ENCODE data around the gene PCNX2. TPM values are rescaled to one million over a fixed set of nuclear protein-coding genes. Genes with fewer than 3 reads are reported as not detected.
"Not testable (repeated sequence)": the region's sequence is repeated elsewhere in the genome, so short reads cannot be mapped to it uniquely, and the experiment has no call there.

The PCNX2 gene
- total RNA-seq, 1 experiment from 2014 or later = 20.2 TPM

DNA sequence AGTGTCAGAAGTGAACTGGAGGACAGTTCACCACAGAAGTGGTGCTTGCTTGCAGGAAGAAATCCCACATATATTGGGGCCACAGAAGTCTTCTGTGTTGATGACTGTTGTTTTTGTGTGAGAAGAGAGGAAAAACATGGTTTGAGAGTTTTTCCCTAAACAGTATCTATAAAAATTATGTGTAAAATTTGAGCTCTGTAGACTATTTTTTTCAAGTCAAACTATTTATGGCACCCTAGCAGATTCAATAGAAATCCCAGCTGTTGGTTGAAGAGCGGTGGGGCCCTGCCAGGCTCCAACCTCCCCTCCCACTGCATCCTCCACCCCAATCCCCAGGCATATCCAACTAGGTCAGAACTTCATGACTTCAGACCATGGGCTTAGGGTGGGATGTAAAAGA is 283.5 kb downstream of the PCNX2 start:
- DNase-seq (ENCODE audit: low spot score) = no peak

DNA sequence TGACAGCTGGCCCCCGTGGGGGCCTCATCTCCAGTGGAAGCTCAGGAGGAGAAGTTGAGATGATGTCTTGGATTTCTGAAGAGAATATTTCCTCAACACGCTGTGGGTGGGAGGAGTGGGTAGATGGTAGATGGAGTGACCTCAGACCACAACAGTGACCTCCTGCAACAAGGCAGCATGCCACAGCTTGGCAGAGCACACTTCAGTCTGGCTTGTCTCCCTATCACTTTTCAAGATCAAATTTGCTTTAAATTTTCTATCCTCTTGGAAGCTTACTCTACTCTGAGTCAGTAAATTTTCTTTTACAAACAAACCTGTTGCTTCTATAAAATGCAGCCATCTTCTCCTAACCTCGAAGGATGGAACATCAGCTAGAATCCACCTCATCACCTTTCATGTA is 285.4 kb downstream of the PCNX2 start:
- no peak for DNase-seq (ENCODE audit: low spot score)

- DNase-seq (ENCODE audit: low spot score) = no peak
Observed at GRCh38 chr1:233006541-233006973, 289.0 kb downstream of the PCNX2 start.

DNA sequence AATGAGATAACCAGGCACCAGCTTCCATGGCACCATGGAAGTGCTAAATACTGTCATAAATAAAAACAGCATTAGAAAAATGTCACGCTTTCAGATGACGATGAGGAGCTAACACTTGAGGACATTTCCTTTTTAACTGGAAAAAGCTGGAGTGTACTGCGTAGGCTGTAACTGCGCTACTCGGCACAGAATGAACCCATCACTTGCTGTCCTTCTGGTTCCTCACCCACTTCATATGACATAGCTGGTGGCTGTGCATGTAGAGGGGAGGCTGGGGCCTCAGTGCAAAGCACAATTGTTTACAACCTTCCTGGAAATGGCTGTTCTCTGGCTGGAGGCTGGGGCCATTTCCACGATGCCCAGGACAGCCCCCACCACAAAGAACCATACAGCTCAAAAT is 289.4 kb downstream of the PCNX2 start:
- no peak for DNase-seq (ENCODE audit: low spot score)

DNA sequence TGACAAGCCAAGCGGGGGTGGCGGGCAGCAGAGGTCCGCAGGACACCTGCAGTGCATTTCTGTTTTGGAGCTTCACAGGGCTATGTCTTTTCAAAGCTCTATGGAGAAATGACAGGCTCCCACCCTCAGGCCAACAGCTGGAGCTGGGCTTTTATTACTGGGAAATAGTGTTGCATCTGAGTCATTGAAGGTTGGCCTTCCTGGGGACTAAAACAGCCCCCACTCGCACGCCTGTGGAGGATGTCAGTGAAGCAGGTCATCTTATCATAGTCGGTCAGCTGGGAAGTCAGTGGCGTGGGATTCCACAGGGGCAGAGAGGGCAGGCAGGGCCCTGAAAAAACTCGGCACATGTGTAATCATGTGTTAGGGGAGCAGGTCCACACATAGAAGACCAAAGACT is 289.8 kb downstream of the PCNX2 start:
- DNase-seq (ENCODE audit: low spot score) = no peak

GRCh38 chr1:233005156-233005555 is 290.4 kb downstream of the PCNX2 start:
- DNase-seq (ENCODE audit: low spot score) = no peak

DNA sequence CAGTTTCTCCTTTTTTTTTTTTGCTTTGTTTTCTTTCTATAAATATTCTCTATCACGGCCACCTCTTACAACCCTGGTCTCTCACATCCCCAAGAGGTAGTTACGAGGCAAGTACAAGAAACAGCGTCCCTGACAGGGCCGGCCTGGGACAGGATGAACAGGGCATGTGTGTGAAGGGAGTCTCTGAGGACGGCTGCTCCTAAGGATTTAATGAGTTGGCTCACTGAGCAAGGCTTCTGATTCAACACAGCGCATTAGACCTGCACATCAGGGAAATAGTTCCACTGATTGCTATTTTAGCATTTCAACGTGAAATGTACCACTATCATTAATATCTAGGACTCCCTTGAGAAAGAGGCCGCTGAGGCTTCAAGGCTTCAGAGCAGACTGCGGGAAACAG is 291.1 kb downstream of the PCNX2 start:
- DNase-seq (ENCODE audit: low spot score) = no peak

DNA sequence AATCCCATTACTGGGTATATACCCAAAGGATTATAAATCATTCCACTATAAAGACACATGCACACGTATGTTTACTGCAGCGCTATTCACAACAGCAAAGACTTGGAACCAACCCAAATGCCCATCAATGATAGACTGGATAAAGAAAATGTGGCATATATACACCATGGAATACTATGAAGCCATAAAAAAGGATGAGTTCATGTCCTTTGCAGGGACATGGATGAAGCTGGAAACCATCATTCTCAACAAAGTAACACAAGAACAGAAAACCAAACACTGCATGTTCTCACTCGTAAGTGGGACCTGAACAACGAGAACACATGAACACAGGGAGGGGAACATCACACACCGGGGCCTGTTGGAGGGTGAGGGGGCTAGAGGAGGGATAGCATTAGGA is 291.9 kb downstream of the PCNX2 start:
- not testable (repeated sequence) for DNase-seq (ENCODE audit: low spot score)

- no peak for DNase-seq (ENCODE audit: low spot score)
Observed at GRCh38 chr1:232999956-233000625, 295.4 kb downstream of the PCNX2 start.

DNA sequence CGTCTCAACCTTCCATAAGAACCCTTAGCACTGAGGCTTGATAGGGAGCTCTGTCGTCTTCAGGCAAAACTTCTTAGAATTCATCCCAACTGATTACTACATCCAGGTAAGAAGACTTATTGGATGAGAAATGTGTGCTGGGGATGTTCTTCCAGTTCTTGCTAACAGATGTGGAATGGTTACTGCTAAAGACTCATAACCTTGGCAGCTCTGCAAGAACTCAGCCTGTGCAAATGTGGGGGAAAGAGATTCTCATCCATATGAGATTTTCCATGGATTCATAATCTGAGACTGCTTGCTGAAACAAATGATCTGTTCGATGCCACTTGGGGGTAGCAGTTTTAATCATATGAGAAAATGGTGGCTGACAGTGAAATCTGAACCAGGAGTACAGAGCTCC is 296.9 kb downstream of the PCNX2 start:
- no peak for DNase-seq (ENCODE audit: low spot score)

GRCh38 chr1:232998138-232998537 is 297.4 kb downstream of the PCNX2 start:
- DNase-seq (ENCODE audit: low spot score) = no peak

DNA sequence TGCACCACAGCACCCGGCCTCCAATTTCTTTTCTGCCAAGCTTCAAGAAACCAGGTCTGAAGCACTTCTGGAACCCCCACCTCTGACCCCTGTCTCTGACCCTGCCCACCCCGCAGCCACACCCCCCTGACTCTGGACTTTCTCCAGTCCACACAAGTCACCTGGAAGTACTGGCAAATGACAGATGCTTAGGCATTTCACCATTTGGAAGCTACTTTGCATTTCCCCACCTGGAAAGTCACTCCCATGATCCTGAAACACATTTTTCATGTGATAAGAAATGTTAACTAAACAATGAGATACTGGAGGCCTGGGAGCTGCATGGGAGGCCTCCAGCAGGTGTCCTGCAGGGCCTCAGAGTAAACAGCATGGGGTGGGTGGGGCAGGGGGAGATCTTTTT is 299.4 kb downstream of the PCNX2 start:
- no peak for DNase-seq (ENCODE audit: low spot score)

DNA sequence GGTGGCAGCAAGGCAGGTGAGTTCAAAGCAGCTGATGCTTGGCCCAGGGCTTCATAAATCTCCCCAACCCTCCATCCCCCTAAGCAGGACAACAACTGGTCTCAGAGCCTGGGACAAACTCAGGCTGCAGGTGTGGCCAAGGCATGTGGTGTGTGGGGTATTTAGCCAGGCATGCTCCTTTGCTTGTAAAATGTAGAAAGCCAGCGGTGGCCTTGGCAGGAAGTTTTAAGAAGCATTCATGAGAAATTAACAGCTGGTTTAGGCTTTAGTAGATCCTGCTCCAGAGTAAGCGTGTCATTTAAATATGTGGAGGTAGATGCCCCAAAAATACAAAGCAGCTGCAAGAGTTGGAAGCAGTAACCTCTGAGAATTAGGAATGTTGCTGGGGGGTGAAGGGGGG is 300.3 kb downstream of the PCNX2 start:
- no peak for DNase-seq (ENCODE audit: low spot score)

DNA sequence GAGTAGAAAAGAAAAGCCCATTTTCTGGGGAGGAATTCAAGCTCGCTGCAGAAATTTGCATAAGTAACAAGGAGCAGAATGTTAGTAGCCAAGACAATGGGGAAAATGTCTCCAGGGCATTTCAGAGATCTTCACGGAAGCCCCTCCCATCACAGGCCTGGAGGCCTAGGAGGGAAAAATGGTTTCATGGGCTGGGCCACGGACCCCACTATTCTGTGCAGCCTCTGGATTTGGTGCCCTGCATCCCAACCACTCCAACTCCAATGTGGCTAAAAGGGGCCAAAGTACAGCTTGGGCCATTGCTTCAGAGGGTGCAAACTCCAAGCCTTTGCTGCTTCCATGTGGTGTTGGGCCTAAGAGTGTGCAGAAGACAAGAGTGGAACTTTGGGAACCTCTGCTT is 302.0 kb downstream of the PCNX2 start:
- no peak for DNase-seq (ENCODE audit: low spot score)

DNA sequence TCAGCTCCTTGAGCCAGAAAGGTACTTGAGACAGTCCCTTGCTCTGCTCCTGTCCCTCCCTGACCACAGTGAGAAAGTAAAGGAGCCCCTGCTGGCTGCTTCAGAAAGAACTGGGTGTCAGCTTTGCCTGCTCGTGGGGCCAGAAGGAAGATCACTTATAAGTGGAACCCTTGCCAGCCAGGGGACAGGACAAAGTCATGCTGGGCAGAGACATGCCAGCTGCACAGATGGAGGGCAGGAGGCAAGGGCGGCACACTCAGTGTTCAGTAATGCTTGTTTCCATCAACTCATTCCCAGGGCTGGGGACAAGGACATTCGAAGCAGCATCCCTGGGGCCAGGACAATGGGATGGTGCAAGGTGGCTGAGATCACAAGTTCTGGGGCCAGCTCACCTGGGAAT is 303.3 kb downstream of the PCNX2 start:
- no peak for DNase-seq (ENCODE audit: low spot score)

- DNase-seq (ENCODE audit: low spot score) = no peak
Observed at GRCh38 chr1:232991238-232991637, 304.3 kb downstream of the PCNX2 start.

DNA sequence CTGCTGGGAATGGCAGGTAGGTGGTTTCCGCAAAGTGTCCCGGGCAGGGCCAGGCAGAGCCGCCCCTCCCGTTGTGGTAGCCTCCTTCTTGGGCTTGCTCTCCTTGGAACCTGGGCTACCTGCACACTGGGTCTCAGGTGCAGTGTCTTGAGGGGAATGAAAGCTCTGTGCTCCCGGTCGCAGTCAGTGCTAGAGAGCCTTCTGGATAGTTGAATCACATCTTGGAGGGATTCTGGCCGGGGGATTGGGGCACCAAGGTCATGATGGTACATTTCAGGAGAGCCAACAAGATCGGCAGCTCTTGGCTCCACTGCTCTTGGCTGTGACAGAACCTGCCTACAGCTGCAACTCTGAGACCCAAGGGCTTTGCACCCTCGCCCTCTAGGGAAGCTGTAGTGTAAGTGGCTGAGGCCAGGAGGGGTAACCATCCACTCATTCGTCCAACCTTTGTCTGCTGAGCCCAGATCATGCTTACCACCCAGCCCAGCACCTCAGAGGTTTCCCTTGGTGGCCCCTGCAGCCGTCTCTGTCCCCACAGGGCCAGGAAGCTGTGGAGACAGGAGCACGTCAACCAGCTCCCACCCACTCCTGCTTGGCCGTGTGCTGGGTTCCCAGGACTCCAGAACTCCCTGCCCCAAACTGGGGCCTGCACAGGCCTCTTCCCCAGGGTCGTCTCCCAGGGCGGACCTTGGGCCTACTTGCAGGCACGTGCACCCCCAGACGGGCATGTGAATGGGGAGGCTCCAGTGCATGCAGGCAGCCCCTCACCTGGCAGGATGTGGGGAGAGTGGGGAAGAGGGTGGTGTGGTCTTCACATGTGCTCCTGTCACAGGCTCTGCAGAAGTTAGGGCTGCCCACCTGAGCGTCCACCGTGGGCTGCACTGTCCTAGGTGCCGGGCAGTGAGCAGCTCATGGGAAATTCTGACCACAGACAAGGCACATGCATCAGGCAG is 305.1 kb downstream of the PCNX2 start:
- no peak for DNase-seq (ENCODE audit: low spot score)

- DNase-seq (ENCODE audit: low spot score) = peak; percentile 16
Observed at GRCh38 chr1:232988572-232989040, 306.9 kb downstream of the PCNX2 start.

GRCh38 chr1:232987774-232988140 is 307.8 kb downstream of the PCNX2 start:
- no peak for DNase-seq (ENCODE audit: low spot score)

GRCh38 chr1:232987046-232987773 is 308.3 kb downstream of the PCNX2 start:
- no peak for DNase-seq (ENCODE audit: low spot score)

- no peak for DNase-seq (ENCODE audit: low spot score)
Observed at GRCh38 chr1:232986527-232986922, 309.0 kb downstream of the PCNX2 start.

- no peak for DNase-seq (ENCODE audit: low spot score)
Observed at GRCh38 chr1:232985882-232986526, 309.5 kb downstream of the PCNX2 start.

Measured in HT-29 (cell line).